Amniotic epithelial cell (primary cell): ENCODE measurements around the gene NOP14.
"Not testable (repeated sequence)": the region's sequence is repeated elsewhere in the genome, so short reads cannot be mapped to it uniquely, and the experiment has no call there.

Experiments used
- DNase-seq: peaks from one replicate; pipeline ENCODE4 v3.0.0-alpha.2; 2010; ENCODE audit warnings: low read depth

Gene NOP14

GRCh38 chr4:2963175-2963965 is at the start of gene NOP14, which contains the start of gene GRK4:
TSS of gene NOP14 (minus strand) at chr4:2963406. CDS start at chr4:2963319, 87 bp downstream.
TSS of gene GRK4 (plus strand) at chr4:2963571. CDS start at chr4:2964071, 500 bp downstream.
- DNase-seq: peak; percentile 97

GRCh38 chr4:3011456-3012220 is 48.4 kb upstream of the NOP14 start:
- DNase-seq: no peak

GRCh38 chr4:3010998-3011397 is 47.8 kb upstream of the NOP14 start:
- peak; percentile 75 for DNase-seq

- no peak for DNase-seq
Measured at GRCh38 chr4:3010577-3010976, 47.4 kb upstream of the NOP14 start.

- DNase-seq: no peak
Measured at GRCh38 chr4:3009422-3009821, 46.2 kb upstream of the NOP14 start.

- DNase-seq: no peak
Measured at GRCh38 chr4:3007724-3008123, 44.5 kb upstream of the NOP14 start.

GRCh38 chr4:2996415-2996814 is 33.2 kb upstream of the NOP14 start:
- DNase-seq: no peak

- peak; percentile 24 for DNase-seq
Measured at GRCh38 chr4:2995546-2996265, 32.5 kb upstream of the NOP14 start.

GRCh38 chr4:2994917-2995316 is 31.7 kb upstream of the NOP14 start:
- no peak for DNase-seq

- no peak for DNase-seq
Measured at GRCh38 chr4:2991243-2991642, 28.0 kb upstream of the NOP14 start.

GRCh38 chr4:2983715-2984114 is 20.5 kb upstream of the NOP14 start:
- DNase-seq: not testable (repeated sequence)

- no peak for DNase-seq
Measured at GRCh38 chr4:2982012-2982411, 18.8 kb upstream of the NOP14 start.

GRCh38 chr4:2981256-2981819 is 18.1 kb upstream of the NOP14 start:
- DNase-seq: no peak

GRCh38 chr4:2977211-2978088 is 14.2 kb upstream of the NOP14 start:
- DNase-seq: peak; percentile 93

GRCh38 chr4:2971275-2971674 is 8.1 kb upstream of the NOP14 start:
- no peak for DNase-seq

GRCh38 chr4:2968381-2968780 is 5.2 kb upstream of the NOP14 start:
- DNase-seq: peak; percentile 77

GRCh38 chr4:2965262-2965661 is 2.1 kb upstream of the NOP14 start:
- DNase-seq: no peak

- no peak for DNase-seq
Measured at GRCh38 chr4:2964706-2965258, 1.6 kb upstream of the NOP14 start.

GRCh38 chr4:2963966-2964471 is 813 bp upstream of the NOP14 start:
- peak; percentile 43 for DNase-seq

GRCh38 chr4:2962614-2963174 is 512 bp downstream of the NOP14 start:
- DNase-seq: peak; percentile 61
